HG03354 (cell line): ENCODE data around the gene HAUS7.

ENCODE experiments used
- ATAC-seq: cut with Tn5 transposase; IDR thresholded peaks from one replicate; pipeline ENCODE4 v1.9.1; 2021; ENCODE audit warnings: mild to moderate bottlenecking; ENCODE audit not compliant: unreplicated experiment, poor library complexity, severe bottlenecking

The HAUS7 gene

GRCh38 chrX:153445106-153445855 lies 25.1 kb downstream of the HAUS7 start:
- no peak for ATAC-seq

- no peak for ATAC-seq
These were observed 25.9 kb downstream of the HAUS7 start for GRCh38 chrX:153444333-153445011.

GRCh38 chrX:153443476-153444332 lies 26.7 kb downstream of the HAUS7 start:
- ATAC-seq = no peak

GRCh38 chrX:153442463-153442862 lies 27.9 kb downstream of the HAUS7 start:
- ATAC-seq = no peak

- no peak for ATAC-seq
These were observed 28.4 kb downstream of the HAUS7 start for GRCh38 chrX:153441981-153442380.

- ATAC-seq = no peak
These were observed 29.1 kb downstream of the HAUS7 start for GRCh38 chrX:153441296-153441695.

GRCh38 chrX:153440556-153441135 lies 29.7 kb downstream of the HAUS7 start:
- no peak for ATAC-seq

GRCh38 chrX:153439977-153440376 lies 30.4 kb downstream of the HAUS7 start:
- no peak for ATAC-seq

- ATAC-seq = no peak
These were observed 31.8 kb downstream of the HAUS7 start for GRCh38 chrX:153438532-153438931.

- ATAC-seq = no peak
These were observed 34.5 kb downstream of the HAUS7 start for GRCh38 chrX:153435845-153436244.

GRCh38 chrX:153434801-153435200 lies 35.6 kb downstream of the HAUS7 start:
- no peak for ATAC-seq

- no peak for ATAC-seq
These were observed 36.5 kb downstream of the HAUS7 start for GRCh38 chrX:153433781-153434285.

- ATAC-seq = no peak
These were observed 37.2 kb downstream of the HAUS7 start for GRCh38 chrX:153433161-153433680.

- ATAC-seq = no peak
These were observed 39.6 kb downstream of the HAUS7 start for GRCh38 chrX:153430796-153431195.

GRCh38 chrX:153426204-153426603 lies 44.2 kb downstream of the HAUS7 start:
- ATAC-seq = no peak

- no peak for ATAC-seq
These were observed 46.7 kb downstream of the HAUS7 start for GRCh38 chrX:153423652-153424051.

GRCh38 chrX:153421856-153422255 lies 48.5 kb downstream of the HAUS7 start:
- ATAC-seq = no peak

GRCh38 chrX:153420851-153421599 lies 49.4 kb downstream of the HAUS7 start:
- no peak for ATAC-seq

GRCh38 chrX:153417637-153418036 lies 52.7 kb downstream of the HAUS7 start:
- no peak for ATAC-seq
